Fibroblast of peridontal ligament (primary cell): ENCODE measurements around the gene RBM5.

Source experiments
- DNase-seq: peaks from one replicate; pipeline ENCODE4 v3.0.0-alpha.2; 2010; ENCODE audit errors: extremely low read depth

RBM5 gene

DNA sequence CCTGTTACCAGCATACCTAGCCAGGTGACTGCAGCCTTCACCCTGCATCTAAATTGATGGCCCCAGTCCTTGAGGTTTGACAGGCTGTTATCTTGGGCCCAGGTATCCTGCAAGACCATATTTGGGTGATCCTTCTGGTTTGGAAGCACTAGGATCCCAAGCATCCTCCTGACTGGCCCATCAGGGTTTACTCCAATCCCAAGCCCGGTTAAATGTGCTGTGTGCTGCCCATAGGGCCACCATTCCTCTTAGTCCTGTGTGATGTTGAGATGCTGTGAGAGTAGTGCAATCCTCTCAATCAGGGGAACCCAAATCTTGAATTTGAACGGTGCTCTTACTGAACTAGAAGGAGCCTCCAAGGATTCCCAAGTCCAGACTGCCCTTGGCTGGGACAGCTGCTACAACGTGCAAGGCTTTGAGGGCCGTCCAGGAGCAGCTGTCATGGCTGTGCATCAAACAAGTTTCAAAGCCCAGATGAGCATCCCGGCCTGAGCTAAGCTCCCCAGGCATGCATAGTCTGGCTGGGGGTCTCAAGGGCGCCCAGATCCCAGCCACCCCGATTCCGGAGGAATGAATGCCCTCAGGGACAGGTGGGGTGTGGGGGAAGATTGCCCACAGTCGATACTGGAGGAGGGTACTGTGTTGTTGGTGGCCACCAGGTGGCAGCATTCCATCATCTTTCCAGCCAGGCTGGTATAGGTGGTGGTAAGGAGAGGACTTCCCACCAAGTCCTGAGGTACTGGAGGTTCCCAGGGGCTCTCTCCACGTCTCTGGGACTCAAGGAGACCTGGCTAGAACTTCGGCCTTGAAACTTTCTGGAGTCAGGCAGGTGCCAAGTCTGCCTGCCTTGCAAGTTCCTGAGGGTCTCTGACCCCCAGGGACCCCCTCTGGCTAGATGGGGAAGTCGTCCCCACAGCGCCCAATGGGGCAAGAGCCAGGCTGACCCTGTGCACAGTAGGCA, 32.6 kb downstream of the RBM5 start:
- peak; percentile 78 for DNase-seq

DNA sequence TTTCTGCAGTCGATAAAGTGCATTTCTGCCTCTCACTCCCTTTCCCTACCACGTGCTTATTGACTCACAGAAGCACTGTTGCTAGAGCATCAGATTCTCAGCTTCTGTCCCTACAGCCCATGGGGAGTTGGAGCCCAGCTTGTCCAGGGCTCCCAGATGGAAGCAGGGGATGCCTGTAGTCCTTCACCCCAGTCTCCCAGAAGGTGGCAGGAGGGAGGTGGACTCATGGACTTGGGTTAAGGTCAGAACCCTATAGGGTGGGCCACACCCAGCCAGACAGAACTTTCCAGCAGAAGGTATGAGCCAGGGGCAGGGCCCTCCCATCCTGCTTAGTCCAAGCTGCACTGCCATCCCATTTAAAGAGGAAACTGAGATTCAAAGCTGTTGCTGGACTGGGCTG, 33.4 kb downstream of the RBM5 start:
- peak; percentile 23 for DNase-seq

DNA sequence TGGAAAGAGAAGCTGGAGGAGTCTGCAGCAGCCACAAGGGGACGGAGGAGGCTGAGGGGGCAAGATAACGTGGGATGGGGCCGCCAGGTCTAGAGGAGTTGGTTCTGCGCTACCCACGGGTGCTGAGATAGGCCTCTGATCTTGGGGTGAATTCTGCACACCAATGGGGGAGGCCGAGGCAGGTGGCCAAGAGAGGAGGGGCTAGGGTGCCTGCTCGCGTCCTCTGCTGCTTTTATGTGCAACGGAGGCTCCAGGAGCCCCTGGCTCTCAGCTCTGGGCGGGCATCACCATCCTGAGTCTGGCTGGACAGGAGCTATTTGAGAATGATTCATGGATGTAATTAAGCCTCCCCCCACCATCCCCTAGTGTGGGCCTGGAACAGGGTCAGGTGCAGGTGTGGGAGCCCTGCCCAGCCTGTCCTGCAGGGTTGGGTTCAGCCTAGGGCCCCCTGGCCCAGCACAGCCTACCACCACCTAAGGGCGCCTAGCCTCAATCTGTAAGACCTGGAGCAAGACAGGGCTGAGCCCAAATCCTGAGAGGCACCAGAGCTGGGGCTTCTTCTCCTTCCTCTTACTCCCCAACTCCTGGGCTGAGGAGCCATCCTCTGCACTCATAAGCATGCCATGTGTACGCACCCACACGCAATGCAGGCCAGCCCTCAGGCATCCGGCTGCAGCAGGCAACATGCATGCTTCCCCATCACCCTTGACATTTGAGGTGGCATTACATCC, 34.1 kb downstream of the RBM5 start:
- DNase-seq: no peak

DNA sequence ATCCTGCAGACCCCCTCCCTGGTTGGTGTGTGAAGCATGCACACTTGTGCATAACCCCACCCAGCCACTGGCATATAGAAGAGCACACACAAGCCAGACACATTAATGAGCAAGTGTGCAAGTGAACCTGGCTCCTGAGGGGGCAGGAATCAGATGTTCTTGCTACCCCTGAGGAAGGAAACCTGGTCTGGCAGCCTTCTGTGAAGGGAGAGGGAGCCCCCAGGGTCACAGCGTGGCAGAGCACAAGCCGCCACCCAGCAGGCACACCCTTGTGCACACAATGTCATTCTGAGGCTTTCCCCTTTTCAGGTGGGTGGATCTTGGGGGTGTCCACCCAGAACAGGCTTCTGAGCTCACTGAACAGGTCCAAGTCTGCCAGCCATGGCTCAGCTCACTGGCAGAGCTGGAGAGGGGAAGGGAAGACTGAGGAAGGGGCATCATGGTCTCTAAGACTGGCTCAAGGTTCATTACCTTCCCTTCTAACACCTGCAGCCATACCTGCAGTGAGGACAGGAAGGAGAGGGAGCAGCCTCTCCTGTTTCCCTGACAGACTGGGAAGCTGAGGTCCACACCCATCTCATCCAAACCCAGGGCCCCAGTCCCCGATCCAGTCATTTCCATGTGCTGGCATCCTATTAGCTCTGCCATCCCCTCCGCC, 34.8 kb downstream of the RBM5 start:
- DNase-seq: no peak

DNA sequence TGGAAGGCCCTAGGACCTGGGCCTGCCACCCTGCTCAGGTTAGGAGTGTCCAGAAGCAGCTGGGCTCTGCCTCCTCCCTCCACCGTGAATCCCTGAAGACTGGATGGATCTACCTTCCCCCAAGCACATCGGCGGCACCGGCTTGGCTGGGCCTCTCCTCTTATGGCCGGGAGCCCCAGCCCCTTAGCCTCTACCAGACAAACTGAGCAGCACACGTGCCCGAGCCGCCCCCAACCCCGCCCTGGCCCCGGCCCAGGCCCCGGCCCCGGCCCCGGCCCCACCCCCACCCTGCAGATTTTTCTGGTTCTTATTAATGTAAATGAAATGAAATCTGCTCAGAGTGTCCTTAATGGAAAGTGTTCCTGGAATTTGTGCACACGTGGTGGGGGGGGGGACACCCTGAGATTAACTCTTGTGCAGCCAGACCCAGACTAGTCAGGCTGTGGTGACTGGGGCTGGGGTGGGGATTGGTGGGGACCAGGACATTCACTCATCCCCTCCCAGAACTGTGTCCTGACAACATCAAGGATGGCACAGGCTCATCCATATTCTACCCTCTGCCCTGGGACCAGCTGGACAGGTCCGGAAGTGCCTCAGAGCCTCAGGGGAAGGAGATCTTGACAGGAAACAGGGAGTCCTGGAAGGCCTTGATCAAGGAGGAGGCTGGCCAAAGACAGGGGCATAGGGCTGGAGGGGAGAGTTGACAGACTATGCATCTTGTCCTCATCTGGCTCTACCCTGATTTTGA, 35.5 kb downstream of the RBM5 start:
- no peak for DNase-seq

DNA sequence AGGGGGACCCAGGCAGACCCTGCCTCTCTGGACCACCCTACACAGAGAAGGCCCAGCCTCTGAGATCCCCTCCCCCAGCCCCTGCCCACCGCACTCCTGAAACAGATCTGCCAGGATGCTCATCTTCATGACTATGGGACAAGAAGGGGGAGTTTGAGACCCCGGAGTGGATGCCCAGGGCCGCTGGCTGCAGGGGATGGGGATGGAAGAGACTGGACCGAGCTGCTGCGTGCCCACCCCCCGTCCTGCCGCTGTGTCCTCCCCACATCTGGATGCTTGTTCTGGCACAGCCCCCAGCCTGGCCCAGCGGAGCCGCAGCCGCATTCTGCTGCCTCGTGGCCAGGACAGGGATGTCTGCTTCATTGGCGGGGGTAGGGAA, 36.1 kb downstream of the RBM5 start:
- DNase-seq: no peak

DNA sequence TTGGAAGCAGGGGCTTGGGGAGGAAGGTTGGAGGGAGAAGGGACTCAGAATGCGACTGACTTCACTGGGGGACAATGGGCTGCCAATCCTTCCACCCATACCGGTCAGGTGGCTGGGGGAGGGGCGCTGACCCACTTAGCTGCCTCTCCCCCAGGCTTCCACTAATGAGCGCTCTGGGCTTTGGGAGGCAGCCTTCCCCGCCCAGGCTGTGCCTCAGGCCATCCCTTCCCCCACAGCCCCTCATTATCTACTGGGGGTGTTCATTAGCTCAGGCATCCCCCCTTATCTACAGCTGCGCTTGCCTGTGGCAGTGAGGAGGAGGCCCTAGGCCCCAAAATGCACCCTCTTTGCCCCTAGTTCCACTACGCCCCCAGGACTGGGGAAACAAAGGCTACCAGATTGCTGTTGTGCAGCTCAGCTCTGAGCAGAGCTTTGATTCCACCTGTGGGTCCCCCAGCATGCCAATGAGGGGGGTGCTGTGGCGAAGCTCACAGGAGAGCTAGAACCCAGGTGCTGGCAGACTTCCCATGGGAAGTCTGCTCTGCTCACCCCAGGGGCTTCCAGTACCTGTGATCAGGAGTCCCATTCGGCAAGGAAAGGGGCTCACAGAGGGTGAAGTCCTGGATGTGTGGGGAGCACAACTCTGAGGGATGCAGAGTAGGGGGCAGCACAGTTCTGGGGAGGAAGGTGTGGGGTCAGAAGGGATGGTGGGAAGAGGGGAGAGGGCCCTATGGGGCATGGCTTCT, 37.0 kb downstream of the RBM5 start:
- no peak for DNase-seq

DNA sequence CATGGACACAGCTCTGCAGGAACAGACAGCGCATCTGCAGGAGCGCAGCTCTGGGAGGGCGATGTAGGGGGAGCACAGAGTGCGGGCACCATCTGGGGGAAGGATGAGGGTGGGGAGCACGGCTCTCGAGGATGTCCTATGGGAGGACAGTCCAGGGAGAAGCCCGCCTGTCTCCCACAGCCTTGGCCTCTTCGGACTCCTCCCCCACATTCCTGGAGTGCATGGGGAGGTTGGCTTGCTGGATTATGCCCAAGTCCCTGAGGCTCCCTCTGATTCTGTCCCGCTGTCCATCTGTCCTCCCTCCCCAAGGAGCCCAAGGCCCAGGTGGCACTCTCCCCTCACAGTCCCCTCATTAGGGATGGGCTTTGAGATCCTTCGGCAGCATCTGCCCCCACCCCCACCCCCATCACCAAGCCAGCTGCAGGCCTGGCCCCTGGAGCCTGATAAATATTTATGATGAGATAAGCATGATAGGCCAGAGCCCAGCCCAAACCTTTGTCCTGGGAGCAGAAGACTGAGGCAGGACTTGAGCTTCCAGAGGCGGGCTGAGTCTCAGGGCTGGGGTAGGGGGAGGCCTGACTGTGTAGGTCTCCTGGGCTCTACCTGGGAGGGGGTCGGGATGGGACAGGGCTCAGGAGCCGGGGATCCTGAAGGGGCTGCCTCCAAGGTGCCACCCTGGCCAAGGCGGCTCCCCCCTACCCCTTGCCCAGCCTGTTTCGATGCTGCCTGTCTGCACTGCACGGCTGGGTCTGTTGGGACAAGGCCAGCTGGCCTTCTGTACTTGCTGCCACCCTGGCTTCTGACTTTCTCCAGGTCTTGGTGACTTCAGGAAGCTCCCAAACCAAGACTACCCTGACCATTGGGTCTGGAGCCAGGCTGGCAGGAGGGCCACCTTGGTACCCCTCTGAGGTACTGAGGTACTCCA, 37.8 kb downstream of the RBM5 start:
- peak; percentile 12 for DNase-seq

DNA sequence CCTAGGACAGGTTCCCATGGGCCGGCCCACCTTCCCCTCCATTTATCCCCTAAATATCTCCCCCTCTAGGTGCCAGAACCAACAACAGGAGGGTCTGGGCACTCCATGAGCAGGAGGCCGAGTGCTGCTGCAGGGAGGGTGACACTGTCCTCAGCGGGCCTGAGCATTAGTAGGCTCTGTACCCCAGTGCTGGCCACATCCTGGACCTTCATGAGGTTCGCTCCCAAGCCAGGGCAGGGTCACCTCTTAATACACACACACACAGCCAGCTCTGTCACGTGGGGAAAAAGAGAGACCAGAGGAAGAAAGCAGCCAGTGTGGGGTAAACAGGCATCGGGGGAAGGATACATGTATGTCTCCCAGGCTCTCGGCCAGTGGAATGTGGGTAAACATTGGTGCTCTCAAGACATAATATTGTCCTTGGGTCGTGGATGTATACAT, 38.6 kb downstream of the RBM5 start:
- no peak for DNase-seq

DNA sequence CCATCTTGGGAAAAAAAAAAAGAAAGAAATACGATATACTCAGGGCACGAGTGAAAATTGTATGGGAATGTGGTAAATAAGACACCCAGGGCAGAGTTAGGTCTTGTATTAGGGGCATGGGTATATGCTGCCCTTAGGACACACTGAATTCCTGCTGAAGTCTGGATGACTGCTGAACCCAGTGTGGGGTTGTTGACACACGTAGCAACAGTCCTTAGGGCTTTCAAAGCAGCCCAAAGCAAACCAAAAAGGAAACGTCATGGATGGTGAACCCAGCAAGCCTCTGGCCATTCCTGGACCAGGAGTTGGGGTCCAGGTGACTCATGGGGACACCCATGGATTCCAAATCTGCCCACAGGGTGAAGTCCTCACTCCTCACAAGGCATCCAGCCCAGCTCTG, 39.3 kb downstream of the RBM5 start:
- DNase-seq: peak; percentile 17

DNA sequence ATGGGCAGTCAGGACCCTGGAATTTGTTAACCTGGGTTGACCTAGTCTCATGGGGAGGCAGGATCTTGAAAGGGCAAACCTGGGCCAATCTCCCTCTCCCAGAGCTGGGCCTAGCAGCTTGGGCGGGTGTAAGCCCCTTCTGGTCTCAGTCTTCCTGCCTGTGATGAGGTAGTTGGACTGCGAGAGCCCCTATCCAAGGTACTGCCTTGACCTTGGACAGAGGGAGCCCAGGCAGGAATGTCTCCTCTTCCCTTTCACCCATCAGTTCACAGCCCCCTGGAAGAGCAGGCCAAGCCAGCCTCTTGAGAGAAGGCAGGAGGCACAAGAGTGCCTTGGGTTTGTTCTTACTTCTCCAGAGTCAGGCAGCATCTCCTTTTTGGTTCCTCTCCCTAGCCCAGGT, 41.7 kb downstream of the RBM5 start:
- DNase-seq: no peak

DNA sequence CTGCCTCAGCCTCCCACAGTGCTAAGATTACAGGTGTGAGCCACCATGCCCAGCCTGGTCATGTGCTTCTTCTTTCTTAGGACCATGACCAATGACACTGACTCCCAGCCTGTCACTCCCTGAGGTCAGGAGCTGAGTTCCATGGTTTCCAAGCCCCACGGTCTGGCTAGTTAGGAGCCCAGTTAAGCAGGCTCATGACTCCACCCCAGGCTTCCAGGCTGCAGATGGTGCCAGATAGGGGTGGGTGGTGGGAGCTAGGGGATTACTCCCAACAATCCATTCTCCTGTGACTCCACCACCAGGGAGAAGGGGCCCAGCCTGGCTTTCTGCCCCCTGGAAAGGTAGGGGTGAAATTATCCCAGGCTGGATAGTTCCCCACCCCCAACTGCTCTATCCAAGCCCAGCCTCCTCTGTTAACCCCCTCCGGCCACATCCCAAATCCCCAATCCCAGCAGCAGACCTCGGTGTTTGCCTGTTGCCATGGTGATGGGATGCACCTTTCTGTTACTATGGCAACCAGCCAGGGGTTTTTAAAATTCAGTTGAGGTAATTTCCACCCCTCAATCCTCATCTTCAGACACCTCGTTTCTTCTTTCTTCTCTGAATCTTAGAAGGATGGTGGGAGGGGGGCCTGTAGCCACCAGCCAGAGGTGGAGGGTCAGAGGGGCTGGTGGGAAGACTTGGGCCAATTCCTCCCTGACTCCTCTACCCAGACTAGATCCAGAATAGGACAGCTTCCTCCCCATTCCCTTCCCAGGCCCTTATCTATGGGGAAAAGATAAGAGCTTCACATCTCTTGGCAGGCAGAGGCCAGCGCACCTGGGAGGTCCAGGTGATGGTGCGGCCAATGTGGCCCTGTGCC, 43.9 kb downstream of the RBM5 start:
- no peak for DNase-seq

DNA sequence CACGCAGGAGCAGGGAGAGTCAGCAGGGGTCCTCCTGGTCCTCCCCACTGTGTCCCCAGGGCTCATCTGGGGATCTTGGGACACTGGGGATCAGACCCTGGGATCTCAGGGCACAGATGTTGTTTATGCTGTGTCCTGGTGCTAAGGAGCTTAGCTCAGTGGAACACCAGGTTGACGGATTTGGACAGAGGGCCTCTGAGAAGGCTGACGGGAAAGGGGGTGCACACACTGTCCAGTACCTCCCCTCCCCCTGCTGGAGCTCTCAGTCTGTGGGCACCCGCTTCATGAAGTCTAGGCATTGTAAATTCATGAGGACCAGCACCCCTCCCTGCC, 44.5 kb downstream of the RBM5 start:
- no peak for DNase-seq

DNA sequence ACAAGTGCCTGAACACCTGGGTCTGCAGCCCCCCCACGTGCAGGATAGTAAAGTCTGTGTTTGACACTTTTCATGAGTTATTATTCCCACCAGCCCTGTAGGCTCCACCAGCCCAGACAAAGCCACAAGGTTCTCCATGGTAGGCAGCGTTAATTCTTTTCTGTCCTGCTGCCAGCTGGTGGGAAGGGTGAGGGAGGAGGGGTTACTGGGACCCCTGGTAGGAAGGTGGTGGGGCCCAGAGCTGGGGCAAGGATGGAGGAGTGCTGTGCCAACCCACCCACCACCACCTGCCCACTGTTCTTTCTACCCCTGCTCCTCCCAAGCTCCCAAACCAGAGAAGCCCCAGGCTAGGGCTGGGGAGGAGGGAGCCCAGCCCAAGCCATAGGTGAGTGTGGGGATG, 45.6 kb downstream of the RBM5 start:
- DNase-seq: no peak

DNA sequence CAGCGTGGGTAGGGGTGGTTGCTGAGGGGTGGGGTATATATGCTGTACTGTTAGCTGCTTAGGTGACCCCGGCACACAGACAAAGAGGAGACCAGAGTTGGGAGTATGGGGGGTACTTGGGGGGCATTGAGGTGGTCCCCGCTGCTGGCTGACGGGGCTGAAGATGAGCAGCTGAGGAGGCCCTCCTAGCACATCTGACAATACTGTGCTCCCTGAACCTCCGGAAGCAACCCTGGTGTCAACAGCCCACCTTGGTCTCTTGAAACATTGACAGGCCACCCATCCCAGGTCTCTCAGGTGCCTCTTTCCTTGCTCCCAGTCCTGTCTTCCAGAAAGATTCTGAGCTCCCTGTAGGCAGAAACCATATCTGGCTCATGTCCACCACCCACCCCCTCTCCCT, 47.2 kb downstream of the RBM5 start:
- DNase-seq: no peak

DNA sequence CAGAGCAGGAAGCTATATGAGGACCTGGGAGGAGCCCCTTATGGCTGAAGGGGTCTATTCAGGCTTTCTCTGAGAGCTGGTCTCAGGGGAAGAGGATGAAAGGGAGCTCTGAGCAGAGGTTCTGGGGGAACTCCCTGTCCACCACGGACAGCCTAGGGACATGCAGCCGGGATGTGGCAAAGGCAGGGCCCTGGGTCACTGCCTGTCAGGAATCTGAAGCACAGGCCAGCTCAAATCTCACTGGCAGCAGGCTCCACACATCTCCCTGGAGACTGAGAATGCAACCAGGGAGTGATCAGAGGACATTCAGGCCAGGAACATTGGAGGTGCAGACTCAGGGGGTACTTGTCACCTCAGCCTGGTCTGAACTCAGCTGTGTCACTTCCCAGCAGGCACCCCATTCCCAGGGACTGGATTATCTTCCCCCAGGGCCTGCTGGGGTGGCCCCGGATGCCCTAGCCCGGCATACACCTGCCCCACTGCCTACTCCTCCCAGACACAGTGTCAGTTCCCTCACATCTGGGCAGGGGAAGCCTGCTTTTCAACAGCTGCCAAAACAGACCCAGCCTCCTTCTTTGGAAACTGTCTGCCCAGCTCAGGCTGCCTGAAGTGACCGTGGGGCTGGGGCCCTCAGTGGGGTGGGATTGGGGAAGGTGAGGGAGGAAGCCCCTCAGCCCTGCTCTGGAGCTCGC, 48.1 kb downstream of the RBM5 start:
- DNase-seq: no peak

DNA sequence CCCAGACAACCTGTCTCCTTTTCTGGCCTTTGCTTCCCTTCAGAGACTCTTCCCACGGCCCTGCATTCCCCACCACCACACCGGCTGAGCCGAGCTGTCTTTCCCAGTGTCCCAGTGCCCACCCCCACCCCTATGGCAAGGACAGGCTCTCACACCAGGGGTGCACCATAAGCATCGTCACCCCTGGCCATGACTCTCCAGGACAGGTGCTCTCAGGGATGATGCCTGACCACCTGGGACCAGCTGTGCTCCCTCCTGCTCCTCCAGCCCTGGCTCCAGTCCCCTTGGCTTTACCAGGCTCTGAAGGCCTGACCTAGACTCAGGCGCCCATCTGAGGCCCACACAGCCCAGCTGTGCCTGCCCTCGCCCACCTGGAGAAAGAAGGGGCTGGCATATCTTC, 48.8 kb downstream of the RBM5 start:
- DNase-seq: no peak
